ENCODE data around the gene TEF. TPM values are rescaled to one million over a fixed set of nuclear protein-coding genes. Genes with fewer than 3 reads are reported as not detected.
"Not testable (repeated sequence)": the region's sequence is repeated elsewhere in the genome, so short reads cannot be mapped to it uniquely, and the experiment has no call there.

TEF gene
- total and polyA plus RNA-seq, 2 donors (not counting 1 experiment from before 2014, with no cell fraction given): 9.0 to 22.5 TPM

DNA sequence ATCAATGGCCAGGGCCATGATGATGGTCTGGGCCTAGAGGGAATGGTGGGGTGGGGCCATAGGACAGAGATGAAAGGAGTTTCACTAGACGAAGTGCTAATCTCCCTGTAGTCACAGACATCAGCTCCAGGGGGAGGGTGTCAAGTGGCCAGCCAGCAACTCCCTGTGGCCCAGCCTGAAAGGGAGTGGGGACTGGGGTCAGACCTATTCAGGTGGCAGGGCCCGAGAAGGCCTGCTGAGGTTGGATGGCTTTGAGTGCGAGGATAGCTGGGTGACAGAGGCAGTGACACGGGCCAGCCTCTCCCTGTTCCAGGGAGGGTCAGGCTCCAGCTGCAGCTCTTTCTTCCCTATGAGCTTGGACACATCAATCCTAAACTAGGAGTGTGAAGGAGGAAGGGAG lies 53.8 kb downstream of the TEF start:
- no peak for DNase-seq (ENCODE audit: low read depth in 2 of 2)
- Histone ChIP-seq H3K9me3 (ENCODE audit: control insufficient read depth, insufficient read depth, low read depth, low read length) (no peaks in the 10 kb centered on the region), H4K20me1 (ENCODE audit: control insufficient read depth, extremely low read depth, insufficient read depth, low read length) (no peaks in the 10 kb centered on the region), H3K36me3 (ENCODE audit: control insufficient read depth, insufficient read depth, low read length) (peaks cover 23% of the 10 kb centered on the region), H3K4me1 (ENCODE audit: control insufficient read depth, extremely low read depth, insufficient read depth, low read length) (no peaks in the 10 kb centered on the region), H3K79me2 (ENCODE audit: control insufficient read depth, insufficient read depth, low read length) (peaks cover 52% of the 10 kb centered on the region), H2AFZ (ENCODE audit: low read length) (no peak overlapping the region), H3K4me3 (replicated peaks in 1 of 4; ENCODE audit: control extremely low read depth in 1 of 4, insufficient read depth in 1 of 4, low read depth in 3 of 4, low read length in 4 of 4) (no peak overlapping the region), H3K27me3 (ENCODE audit: control insufficient read depth, insufficient read depth, low read length) (no peaks in the 10 kb centered on the region), H3K27ac (ENCODE audit: insufficient read depth, low read length) (no peak overlapping the region), H3K4me2 (ENCODE audit: extremely low read depth, insufficient read depth, low read length) (no peak overlapping the region), H3K9ac (ENCODE audit: insufficient read depth, low read length) (no peak overlapping the region)
- TF ChIP-seq EZH2 (IDR thresholded peaks at IDR 0.05; ENCODE audit: low read length, missing control alignments): no peak
- TF ChIP-seq, protein P1, sequence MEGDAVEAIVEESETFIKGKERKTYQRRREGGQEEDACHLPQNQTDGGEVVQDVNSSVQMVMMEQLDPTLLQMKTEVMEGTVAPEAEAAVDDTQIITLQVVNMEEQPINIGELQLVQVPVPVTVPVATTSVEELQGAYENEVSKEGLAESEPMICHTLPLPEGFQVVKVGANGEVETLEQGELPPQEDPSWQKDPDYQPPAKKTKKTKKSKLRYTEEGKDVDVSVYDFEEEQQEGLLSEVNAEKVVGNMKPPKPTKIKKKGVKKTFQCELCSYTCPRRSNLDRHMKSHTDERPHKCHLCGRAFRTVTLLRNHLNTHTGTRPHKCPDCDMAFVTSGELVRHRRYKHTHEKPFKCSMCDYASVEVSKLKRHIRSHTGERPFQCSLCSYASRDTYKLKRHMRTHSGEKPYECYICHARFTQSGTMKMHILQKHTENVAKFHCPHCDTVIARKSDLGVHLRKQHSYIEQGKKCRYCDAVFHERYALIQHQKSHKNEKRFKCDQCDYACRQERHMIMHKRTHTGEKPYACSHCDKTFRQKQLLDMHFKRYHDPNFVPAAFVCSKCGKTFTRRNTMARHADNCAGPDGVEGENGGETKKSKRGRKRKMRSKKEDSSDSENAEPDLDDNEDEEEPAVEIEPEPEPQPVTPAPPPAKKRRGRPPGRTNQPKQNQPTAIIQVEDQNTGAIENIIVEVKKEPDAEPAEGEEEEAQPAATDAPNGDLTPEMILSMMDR (conservative IDR thresholded peaks at IDR 0.05 in 1 of 2, IDR thresholded peaks at IDR 0.05 in 1 of 2; ENCODE audit: low read depth in 1 of 2, low read length in 2 of 2): no peak

DNA sequence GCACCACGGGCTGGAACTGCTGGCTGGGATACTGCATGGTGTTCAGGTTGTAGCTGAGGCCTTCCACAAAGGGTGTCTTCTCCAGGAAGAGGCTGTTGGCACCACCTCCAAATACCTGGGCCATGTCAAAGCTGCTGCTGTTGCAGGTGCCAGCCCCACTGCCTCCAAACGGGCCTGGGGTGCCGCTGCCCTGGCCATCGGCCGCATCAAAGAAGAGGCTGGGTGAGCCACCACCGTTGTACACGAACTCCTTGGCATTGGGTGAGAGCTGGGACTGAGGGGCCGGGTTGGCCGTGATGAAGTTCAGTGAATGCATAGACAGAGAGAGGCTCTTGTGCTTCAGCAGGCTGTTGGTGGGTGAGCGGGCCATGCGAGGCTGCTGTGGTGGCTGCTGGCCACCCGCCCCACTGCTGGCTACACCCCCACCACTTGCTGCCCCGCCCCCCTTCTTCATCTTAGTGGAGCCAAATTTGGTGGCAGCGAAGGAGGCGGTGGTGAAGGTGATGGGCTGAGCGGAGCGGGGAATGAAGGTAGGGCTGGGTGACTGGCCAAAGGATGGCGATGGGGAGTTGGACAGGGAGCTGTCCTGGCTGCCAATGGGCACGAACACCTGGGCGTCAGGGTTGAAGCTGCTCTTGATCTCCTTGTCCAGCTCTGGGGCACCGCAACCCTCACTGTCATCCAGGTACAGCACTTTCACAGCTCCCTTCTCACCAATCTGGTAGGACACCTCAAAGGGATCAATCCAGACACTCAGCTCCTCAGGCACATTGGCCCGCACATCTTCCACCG lies 54.8 kb downstream of the TEF start:
- peaks cover 61% of the 10 kb centered on the region for H3K79me2 ChIP-seq (ENCODE audit: control insufficient read depth, insufficient read depth, low read length)
- H3K4me2 ChIP-seq (ENCODE audit: extremely low read depth, insufficient read depth, low read length): no peak overlapping the region
- no peak for DNase-seq (ENCODE audit: low read depth in 2 of 2)
- no peak overlapping the region for H3K27ac ChIP-seq (ENCODE audit: insufficient read depth, low read length)
- H3K4me1 ChIP-seq (ENCODE audit: control insufficient read depth, extremely low read depth, insufficient read depth, low read length): no peaks in the 10 kb centered on the region
- no peak overlapping the region for H3K9ac ChIP-seq (ENCODE audit: insufficient read depth, low read length)
- H4K20me1 ChIP-seq (ENCODE audit: control insufficient read depth, extremely low read depth, insufficient read depth, low read length): no peaks in the 10 kb centered on the region
- TF ChIP-seq EZH2 (IDR thresholded peaks at IDR 0.05; ENCODE audit: low read length, missing control alignments): no peak
- TF ChIP-seq, protein P1 (conservative IDR thresholded peaks at IDR 0.05 in 1 of 2, IDR thresholded peaks at IDR 0.05 in 1 of 2; ENCODE audit: low read depth in 1 of 2, low read length in 2 of 2): no peak
- no peaks in the 10 kb centered on the region for H3K9me3 ChIP-seq (ENCODE audit: control insufficient read depth, insufficient read depth, low read depth, low read length)
- no peak overlapping the region for H2AFZ ChIP-seq (ENCODE audit: low read length)
- no peaks in the 10 kb centered on the region for H3K27me3 ChIP-seq (ENCODE audit: control insufficient read depth, insufficient read depth, low read length)
- H3K36me3 ChIP-seq (ENCODE audit: control insufficient read depth, insufficient read depth, low read length): peaks cover 23% of the 10 kb centered on the region
- H3K4me3 ChIP-seq (replicated peaks in 1 of 4; ENCODE audit: control extremely low read depth in 1 of 4, insufficient read depth in 1 of 4, low read depth in 3 of 4, low read length in 4 of 4): no peak overlapping the region

DNA sequence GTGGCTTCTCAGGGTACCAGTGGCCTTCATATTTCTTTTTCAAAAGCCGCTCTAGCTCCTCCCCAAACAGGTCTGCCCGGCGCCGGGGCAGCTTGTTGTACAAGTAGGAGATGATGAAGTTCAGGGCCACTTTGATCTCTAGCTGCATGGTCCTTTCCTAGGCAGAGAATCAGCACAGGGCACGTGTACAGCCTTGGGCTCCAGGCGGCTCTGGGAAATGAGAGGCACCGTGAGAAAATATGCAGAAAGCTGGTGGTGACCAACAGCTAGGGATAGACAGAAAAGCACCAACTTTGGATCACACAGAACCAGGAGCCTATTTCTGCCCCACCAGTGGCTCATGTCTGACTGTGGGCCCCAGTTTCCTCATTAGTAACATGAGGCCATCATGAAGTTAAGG lies 55.5 kb downstream of the TEF start:
- Histone ChIP-seq H3K79me2 (ENCODE audit: control insufficient read depth, insufficient read depth, low read length) (peaks cover 67% of the 10 kb centered on the region), H3K27me3 (ENCODE audit: control insufficient read depth, insufficient read depth, low read length) (no peaks in the 10 kb centered on the region), H2AFZ (ENCODE audit: low read length) (no peak overlapping the region), H3K36me3 (ENCODE audit: control insufficient read depth, insufficient read depth, low read length) (peaks cover 23% of the 10 kb centered on the region), H4K20me1 (ENCODE audit: control insufficient read depth, extremely low read depth, insufficient read depth, low read length) (no peaks in the 10 kb centered on the region), H3K4me2 (ENCODE audit: extremely low read depth, insufficient read depth, low read length) (no peak overlapping the region), H3K4me1 (ENCODE audit: control insufficient read depth, extremely low read depth, insufficient read depth, low read length) (no peaks in the 10 kb centered on the region), H3K9me3 (ENCODE audit: control insufficient read depth, insufficient read depth, low read depth, low read length) (no peaks in the 10 kb centered on the region), H3K27ac (ENCODE audit: insufficient read depth, low read length) (no peak overlapping the region), H3K9ac (ENCODE audit: insufficient read depth, low read length) (no peak overlapping the region), H3K4me3 (replicated peaks in 1 of 4; ENCODE audit: control extremely low read depth in 1 of 4, insufficient read depth in 1 of 4, low read depth in 3 of 4, low read length in 4 of 4) (no peak overlapping the region)
- DNase-seq (ENCODE audit: low read depth in 2 of 2): no peak
- no peak for TF ChIP-seq EZH2 (IDR thresholded peaks at IDR 0.05; ENCODE audit: low read length, missing control alignments)

DNA sequence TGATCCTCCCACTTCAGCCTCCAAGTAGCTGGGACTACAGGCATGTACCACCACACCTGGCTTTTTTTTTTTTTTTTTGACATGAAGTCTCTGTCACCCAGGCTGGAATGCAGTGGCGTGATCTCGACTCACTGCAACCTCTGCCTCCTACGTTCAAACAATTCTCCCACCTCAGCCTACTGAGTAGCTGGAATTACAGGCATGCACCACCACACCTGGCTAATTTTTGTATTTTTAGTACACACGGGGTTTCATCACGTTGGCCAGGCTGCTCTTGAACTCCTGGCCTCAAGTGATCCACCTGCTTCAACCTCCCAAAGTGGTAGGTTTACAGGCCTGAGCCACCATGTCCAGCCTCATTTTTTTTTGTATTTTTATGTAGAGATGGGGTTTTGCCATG lies 58.8 kb downstream of the TEF start:
- H3K27ac ChIP-seq (ENCODE audit: insufficient read depth, low read length); H2AFZ ChIP-seq (ENCODE audit: low read length); H3K4me2 ChIP-seq (ENCODE audit: extremely low read depth, insufficient read depth, low read length); H4K20me1 ChIP-seq (ENCODE audit: control insufficient read depth, extremely low read depth, insufficient read depth, low read length); H3K27me3 ChIP-seq (ENCODE audit: control insufficient read depth, insufficient read depth, low read length); DNase-seq (ENCODE audit: low read depth in 2 of 2); H3K4me1 ChIP-seq (ENCODE audit: control insufficient read depth, extremely low read depth, insufficient read depth, low read length); H3K9ac ChIP-seq (ENCODE audit: insufficient read depth, low read length); H3K9me3 ChIP-seq (ENCODE audit: control insufficient read depth, insufficient read depth, low read depth, low read length); H3K4me3 ChIP-seq (replicated peaks in 1 of 4; ENCODE audit: control extremely low read depth in 1 of 4, insufficient read depth in 1 of 4, low read depth in 3 of 4, low read length in 4 of 4): not testable (repeated sequence)
- Histone ChIP-seq H3K79me2 (ENCODE audit: control insufficient read depth, insufficient read depth, low read length) (peaks cover 90% of the 10 kb centered on the region), H3K36me3 (ENCODE audit: control insufficient read depth, insufficient read depth, low read length) (peaks cover 15% of the 10 kb centered on the region)

Measured in fibroblast of lung (primary cell).